ENCODE data around the gene SPATA20. TPM values are rescaled to one million over a fixed set of nuclear protein-coding genes. Genes with fewer than 3 reads are reported as not detected.

The SPATA20 gene
- total RNA-seq, 1 experiment from 2014 or later: 24.6 TPM

DNA sequence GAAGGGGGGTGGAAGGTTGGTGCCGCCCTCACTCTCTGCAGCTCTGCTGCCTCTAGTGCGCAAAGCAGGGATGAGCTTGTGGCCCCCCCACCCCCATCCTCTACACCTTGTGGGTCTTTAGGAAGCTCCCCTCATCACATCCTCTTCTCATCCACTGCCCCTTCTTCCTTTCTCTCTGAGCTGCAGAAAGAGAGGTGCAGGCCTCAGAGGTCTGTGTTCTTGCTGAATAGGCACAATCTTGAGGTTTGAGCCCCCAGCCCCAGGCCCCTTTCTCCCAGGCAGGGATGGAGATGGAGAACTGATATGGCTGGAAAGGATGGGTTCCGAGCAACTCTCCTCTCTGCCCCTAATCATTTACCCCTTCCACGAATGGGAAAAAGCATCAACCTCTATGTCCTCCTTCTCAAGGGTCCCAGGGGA is 16.1 kb downstream of the SPATA20 start:
- POLR2A ChIA-PET: interaction anchor here (0.6 to 1.4 kb wide), 2 partner anchors 12 to 238 kb away, joined by 3 to 5 read pairs; no protein-coding TSS in a partner anchor
- TF ChIP-seq NR3C1 (CRISPR knock-in tag; conservative IDR thresholded peaks at IDR 0.05; ENCODE audit: low read depth) (no peak), ZNF317 (CRISPR knock-in tag; IDR thresholded peaks at IDR 0.05; ENCODE audit: borderline replicate concordance, low read depth) (no peak), FOXJ3 (CRISPR knock-in tag; IDR thresholded peaks at IDR 0.05; ENCODE audit: borderline replicate concordance) (no peak), GABPB1 (CRISPR knock-in tag; IDR thresholded peaks at IDR 0.05) (no peak), SMAD3 (CRISPR knock-in tag; IDR thresholded peaks at IDR 0.05; ENCODE audit: borderline replicate concordance) (no peak), HMGA2 (CRISPR knock-in tag; IDR thresholded peaks at IDR 0.05) (no peak), ATF1 (CRISPR knock-in tag; IDR thresholded peaks at IDR 0.05) (no peak), ELF4 (CRISPR knock-in tag; IDR thresholded peaks at IDR 0.05; ENCODE audit: low read depth) (no peak)
- TF ChIP-seq, protein P1, sequence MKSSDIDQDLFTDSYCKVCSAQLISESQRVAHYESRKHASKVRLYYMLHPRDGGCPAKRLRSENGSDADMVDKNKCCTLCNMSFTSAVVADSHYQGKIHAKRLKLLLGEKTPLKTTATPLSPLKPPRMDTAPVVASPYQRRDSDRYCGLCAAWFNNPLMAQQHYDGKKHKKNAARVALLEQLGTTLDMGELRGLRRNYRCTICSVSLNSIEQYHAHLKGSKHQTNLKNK (CRISPR knock-in tag; IDR thresholded peaks at IDR 0.05): no peak
- TF ChIP-seq, protein P2, sequence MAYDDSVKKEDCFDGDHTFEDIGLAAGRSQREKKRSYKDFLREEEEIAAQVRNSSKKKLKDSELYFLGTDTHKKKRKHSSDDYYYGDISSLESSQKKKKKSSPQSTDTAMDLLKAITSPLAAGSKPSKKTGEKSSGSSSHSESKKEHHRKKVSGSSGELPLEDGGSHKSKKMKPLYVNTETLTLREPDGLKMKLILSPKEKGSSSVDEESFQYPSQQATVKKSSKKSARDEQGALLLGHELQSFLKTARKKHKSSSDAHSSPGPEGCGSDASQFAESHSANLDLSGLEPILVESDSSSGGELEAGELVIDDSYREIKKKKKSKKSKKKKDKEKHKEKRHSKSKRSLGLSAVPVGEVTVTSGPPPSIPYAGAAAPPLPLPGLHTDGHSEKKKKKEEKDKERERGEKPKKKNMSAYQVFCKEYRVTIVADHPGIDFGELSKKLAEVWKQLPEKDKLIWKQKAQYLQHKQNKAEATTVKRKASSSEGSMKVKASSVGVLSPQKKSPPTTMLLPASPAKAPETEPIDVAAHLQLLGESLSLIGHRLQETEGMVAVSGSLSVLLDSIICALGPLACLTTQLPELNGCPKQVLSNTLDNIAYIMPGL (CRISPR knock-in tag; IDR thresholded peaks at IDR 0.05): no peak
- TF ChIP-seq, protein P3, sequence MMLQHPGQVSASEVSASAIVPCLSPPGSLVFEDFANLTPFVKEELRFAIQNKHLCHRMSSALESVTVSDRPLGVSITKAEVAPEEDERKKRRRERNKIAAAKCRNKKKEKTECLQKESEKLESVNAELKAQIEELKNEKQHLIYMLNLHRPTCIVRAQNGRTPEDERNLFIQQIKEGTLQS (CRISPR knock-in tag; conservative IDR thresholded peaks at IDR 0.05): no peak
- TF ChIP-seq, protein P4, sequence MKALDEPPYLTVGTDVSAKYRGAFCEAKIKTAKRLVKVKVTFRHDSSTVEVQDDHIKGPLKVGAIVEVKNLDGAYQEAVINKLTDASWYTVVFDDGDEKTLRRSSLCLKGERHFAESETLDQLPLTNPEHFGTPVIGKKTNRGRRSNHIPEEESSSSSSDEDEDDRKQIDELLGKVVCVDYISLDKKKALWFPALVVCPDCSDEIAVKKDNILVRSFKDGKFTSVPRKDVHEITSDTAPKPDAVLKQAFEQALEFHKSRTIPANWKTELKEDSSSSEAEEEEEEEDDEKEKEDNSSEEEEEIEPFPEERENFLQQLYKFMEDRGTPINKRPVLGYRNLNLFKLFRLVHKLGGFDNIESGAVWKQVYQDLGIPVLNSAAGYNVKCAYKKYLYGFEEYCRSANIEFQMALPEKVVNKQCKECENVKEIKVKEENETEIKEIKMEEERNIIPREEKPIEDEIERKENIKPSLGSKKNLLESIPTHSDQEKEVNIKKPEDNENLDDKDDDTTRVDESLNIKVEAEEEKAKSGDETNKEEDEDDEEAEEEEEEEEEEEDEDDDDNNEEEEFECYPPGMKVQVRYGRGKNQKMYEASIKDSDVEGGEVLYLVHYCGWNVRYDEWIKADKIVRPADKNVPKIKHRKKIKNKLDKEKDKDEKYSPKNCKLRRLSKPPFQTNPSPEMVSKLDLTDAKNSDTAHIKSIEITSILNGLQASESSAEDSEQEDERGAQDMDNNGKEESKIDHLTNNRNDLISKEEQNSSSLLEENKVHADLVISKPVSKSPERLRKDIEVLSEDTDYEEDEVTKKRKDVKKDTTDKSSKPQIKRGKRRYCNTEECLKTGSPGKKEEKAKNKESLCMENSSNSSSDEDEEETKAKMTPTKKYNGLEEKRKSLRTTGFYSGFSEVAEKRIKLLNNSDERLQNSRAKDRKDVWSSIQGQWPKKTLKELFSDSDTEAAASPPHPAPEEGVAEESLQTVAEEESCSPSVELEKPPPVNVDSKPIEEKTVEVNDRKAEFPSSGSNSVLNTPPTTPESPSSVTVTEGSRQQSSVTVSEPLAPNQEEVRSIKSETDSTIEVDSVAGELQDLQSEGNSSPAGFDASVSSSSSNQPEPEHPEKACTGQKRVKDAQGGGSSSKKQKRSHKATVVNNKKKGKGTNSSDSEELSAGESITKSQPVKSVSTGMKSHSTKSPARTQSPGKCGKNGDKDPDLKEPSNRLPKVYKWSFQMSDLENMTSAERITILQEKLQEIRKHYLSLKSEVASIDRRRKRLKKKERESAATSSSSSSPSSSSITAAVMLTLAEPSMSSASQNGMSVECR (CRISPR knock-in tag; IDR thresholded peaks at IDR 0.05; ENCODE audit: borderline replicate concordance): no peak
- TF ChIP-seq, protein P5, sequence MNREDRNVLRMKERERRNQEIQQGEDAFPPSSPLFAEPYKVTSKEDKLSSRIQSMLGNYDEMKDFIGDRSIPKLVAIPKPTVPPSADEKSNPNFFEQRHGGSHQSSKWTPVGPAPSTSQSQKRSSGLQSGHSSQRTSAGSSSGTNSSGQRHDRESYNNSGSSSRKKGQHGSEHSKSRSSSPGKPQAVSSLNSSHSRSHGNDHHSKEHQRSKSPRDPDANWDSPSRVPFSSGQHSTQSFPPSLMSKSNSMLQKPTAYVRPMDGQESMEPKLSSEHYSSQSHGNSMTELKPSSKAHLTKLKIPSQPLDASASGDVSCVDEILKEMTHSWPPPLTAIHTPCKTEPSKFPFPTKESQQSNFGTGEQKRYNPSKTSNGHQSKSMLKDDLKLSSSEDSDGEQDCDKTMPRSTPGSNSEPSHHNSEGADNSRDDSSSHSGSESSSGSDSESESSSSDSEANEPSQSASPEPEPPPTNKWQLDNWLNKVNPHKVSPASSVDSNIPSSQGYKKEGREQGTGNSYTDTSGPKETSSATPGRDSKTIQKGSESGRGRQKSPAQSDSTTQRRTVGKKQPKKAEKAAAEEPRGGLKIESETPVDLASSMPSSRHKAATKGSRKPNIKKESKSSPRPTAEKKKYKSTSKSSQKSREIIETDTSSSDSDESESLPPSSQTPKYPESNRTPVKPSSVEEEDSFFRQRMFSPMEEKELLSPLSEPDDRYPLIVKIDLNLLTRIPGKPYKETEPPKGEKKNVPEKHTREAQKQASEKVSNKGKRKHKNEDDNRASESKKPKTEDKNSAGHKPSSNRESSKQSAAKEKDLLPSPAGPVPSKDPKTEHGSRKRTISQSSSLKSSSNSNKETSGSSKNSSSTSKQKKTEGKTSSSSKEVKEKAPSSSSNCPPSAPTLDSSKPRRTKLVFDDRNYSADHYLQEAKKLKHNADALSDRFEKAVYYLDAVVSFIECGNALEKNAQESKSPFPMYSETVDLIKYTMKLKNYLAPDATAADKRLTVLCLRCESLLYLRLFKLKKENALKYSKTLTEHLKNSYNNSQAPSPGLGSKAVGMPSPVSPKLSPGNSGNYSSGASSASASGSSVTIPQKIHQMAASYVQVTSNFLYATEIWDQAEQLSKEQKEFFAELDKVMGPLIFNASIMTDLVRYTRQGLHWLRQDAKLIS (CRISPR knock-in tag; IDR thresholded peaks at IDR 0.05; ENCODE audit: borderline replicate concordance): no peak
- TF ChIP-seq, protein P6, sequence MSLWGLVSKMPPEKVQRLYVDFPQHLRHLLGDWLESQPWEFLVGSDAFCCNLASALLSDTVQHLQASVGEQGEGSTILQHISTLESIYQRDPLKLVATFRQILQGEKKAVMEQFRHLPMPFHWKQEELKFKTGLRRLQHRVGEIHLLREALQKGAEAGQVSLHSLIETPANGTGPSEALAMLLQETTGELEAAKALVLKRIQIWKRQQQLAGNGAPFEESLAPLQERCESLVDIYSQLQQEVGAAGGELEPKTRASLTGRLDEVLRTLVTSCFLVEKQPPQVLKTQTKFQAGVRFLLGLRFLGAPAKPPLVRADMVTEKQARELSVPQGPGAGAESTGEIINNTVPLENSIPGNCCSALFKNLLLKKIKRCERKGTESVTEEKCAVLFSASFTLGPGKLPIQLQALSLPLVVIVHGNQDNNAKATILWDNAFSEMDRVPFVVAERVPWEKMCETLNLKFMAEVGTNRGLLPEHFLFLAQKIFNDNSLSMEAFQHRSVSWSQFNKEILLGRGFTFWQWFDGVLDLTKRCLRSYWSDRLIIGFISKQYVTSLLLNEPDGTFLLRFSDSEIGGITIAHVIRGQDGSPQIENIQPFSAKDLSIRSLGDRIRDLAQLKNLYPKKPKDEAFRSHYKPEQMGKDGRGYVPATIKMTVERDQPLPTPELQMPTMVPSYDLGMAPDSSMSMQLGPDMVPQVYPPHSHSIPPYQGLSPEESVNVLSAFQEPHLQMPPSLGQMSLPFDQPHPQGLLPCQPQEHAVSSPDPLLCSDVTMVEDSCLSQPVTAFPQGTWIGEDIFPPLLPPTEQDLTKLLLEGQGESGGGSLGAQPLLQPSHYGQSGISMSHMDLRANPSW (CRISPR knock-in tag; conservative IDR thresholded peaks at IDR 0.05; ENCODE audit: low read depth): no peak
- TF ChIP-seq, protein P7, sequence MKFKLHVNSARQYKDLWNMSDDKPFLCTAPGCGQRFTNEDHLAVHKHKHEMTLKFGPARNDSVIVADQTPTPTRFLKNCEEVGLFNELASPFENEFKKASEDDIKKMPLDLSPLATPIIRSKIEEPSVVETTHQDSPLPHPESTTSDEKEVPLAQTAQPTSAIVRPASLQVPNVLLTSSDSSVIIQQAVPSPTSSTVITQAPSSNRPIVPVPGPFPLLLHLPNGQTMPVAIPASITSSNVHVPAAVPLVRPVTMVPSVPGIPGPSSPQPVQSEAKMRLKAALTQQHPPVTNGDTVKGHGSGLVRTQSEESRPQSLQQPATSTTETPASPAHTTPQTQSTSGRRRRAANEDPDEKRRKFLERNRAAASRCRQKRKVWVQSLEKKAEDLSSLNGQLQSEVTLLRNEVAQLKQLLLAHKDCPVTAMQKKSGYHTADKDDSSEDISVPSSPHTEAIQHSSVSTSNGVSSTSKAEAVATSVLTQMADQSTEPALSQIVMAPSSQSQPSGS (CRISPR knock-in tag; IDR thresholded peaks at IDR 0.05; ENCODE audit: borderline replicate concordance, low read depth): no peak
- no peak for ATAC-seq
- no peak overlapping the region for H3K27ac Mint-ChIP-seq
- DNase-seq (ENCODE audit: low spot score): no peak
- H3K4me1 Mint-ChIP-seq: peaks cover 42% of the 10 kb centered on the region
- H3K4me3 Mint-ChIP-seq: no peak overlapping the region
- H3K27me3 Mint-ChIP-seq (ENCODE audit: low read depth): peaks cover 80% of the 10 kb centered on the region
- CTCF ChIA-PET: interaction anchor here (1.0 to 7.2 kb wide), 9 partner anchors 12 to 301 kb away, joined by 3 to 135 read pairs (median 5); partner anchors contain the start of gene LRRC59
- H3K9me3 Mint-ChIP-seq: no peaks in the 10 kb centered on the region
- H3K36me3 Mint-ChIP-seq: no peaks in the 10 kb centered on the region
